Caco-2 (cell line): ENCODE measurements around the gene PEF1. TPM values are rescaled to one million over a fixed set of nuclear protein-coding genes. Genes with fewer than 3 reads are reported as not detected.

Source experiments
- BruUV-seq: library from RNA; stranded (reverse); fragments of 400-500 nt; replicated peaks from 2 replicates; lab custom pipeline; 2021; lab: Mats Ljungman, UMichigan
- CTCF ChIA-PET: fragments of 300-600 bp; sonication (Branson Sonifier 250); formaldehyde crosslinking; loops from one replicate; lab custom pipeline; 2022; ENCODE audit warnings: antibody characterized with exemption; lab: Charles Lee
- POLR2A ChIA-PET: fragments of 300-600 bp; sonication (Branson Sonifier 250); formaldehyde crosslinking; loops from one replicate; lab custom pipeline; 2022; ENCODE audit warnings: antibody characterized with exemption; lab: Charles Lee
- DNase-seq, 2 experiments: peaks; one replicate each; pipeline versions ENCODE4 v3.0.0 to v3.0.0-alpha.2; 2020 to 2022
- H3K27me3 ChIP-seq: replicated peaks from 2 replicates; pipeline ENCODE4 v1.6.0; 2011; ENCODE audit warnings: low read length; ENCODE audit not compliant: control insufficient read depth, insufficient read depth
- H3K36me3 ChIP-seq: 2 replicates; pipeline ENCODE4 v1.5.1; 2011; ENCODE audit warnings: low read length; ENCODE audit not compliant: control insufficient read depth, insufficient read depth
- H3K4me1 ChIP-seq: fragments of 250-450 bp; sonication (Bioruptor Pico); 2 replicates; pipeline ENCODE4 v1.5.1; 2020; ENCODE audit warnings: mild to moderate bottlenecking
- H3K4me3 ChIP-seq: 2 replicates; pipeline ENCODE4 v1.5.1; 2011; ENCODE audit warnings: low read depth, mild to moderate bottlenecking, control low read depth, low read length
- H3K9me3 ChIP-seq: fragments of 250-450 bp; sonication (Bioruptor Pico); 2 replicates; pipeline ENCODE4 v1.5.1; 2020; ENCODE audit warnings: mild to moderate bottlenecking, moderate library complexity
- H3K27ac Mint-ChIP-seq: one replicate; pipeline ENCODE4 v1.8.0; 2022; ENCODE audit warnings: mixed read lengths; ENCODE audit not compliant: unreplicated experiment
- H3K27me3 Mint-ChIP-seq: one replicate; pipeline ENCODE4 v1.8.0; 2022; ENCODE audit warnings: mixed read lengths; ENCODE audit not compliant: insufficient read depth, unreplicated experiment
- H3K36me3 Mint-ChIP-seq: one replicate; pipeline ENCODE4 v1.8.0; 2022; ENCODE audit warnings: mild to moderate bottlenecking, mixed read lengths; ENCODE audit not compliant: insufficient read depth, unreplicated experiment
- H3K4me1 Mint-ChIP-seq: one replicate; pipeline ENCODE4 v1.8.0; 2022; ENCODE audit warnings: low read depth, mixed read lengths; ENCODE audit not compliant: unreplicated experiment
- H3K4me3 Mint-ChIP-seq: one replicate; pipeline ENCODE4 v1.8.0; 2022; ENCODE audit warnings: mild to moderate bottlenecking, moderate library complexity, mixed read lengths; ENCODE audit not compliant: unreplicated experiment
- H3K9me3 Mint-ChIP-seq: one replicate; pipeline ENCODE4 v1.8.0; 2022; ENCODE audit warnings: mixed read lengths; ENCODE audit not compliant: unreplicated experiment
- CTCF ChIP-seq, 2 experiments: fragments of 200-600 bp in 1 of 2; IDR thresholded peaks; 1 replicate in 1 of 2; 2 replicates in 1 of 2; pipeline versions ENCODE4 v1.5.1 to v1.8.0; 2011 to 2022; ENCODE audit warnings: antibody characterized with exemption in 1 of 2, control low read depth in 1 of 2, inconsistent platforms in 1 of 2, low read depth in 1 of 2, low read length in 1 of 2, mild to moderate bottlenecking in 1 of 2, moderate library complexity in 1 of 2; ENCODE audit not compliant: insufficient read depth in 1 of 2, severe bottlenecking in 1 of 2, unreplicated experiment in 1 of 2
- intact Hi-C: fragments of 100-400 bp; cut with micrococcal nuclease; formaldehyde crosslinking; loops from one replicate; pipeline ENCODE4 v1.10.0; 2022; ENCODE audit not compliant: unreplicated experiment
- total RNA-seq: library from RNA; stranded (reverse); gene quantifications from 2 replicates; pipeline ENCODE4 v1.2.3, GENCODE V29; 2022

The PEF1 gene
- total RNA-seq, 1 experiment from 2014 or later, result 22.1 TPM

GRCh38 chr1:31628931-31629556 is 15.6 kb downstream of the PEF1 start:
- Mint-ChIP-seq H3K36me3 (peaks cover 5% of the 10 kb centered on the region), H3K4me1 (no peaks in the 10 kb centered on the region), H3K27ac (no peak overlapping the region), H3K4me3 (no peak overlapping the region), H3K9me3 (no peaks in the 10 kb centered on the region), H3K27me3 (no peaks in the 10 kb centered on the region)
- DNase-seq, result no peak
- CTCF ChIA-PET, result no interaction called here
- no peaks in the 10 kb centered on the region for H3K4me1 ChIP-seq
- H3K4me3 ChIP-seq, result no peak overlapping the region
- no peak for TF ChIP-seq CTCF (IDR thresholded peaks at IDR 0.05; ENCODE audit: insufficient read depth in 1 of 2, low read depth in 1 of 2, low read length in 1 of 2, severe bottlenecking in 1 of 2, unreplicated experiment in 1 of 2)
- BruUV-seq, result no TSS peak
- intact Hi-C loops, result no loop called here
- no peaks in the 10 kb centered on the region for H3K27me3 ChIP-seq
- POLR2A ChIA-PET, result no interaction called here
- no peaks in the 10 kb centered on the region for H3K9me3 ChIP-seq
- no peaks in the 10 kb centered on the region; the same call in 1 of the 2 replicates for H3K36me3 ChIP-seq

GRCh38 chr1:31627930-31628559 is 16.6 kb downstream of the PEF1 start:
- Histone ChIP-seq H3K27me3 (no peaks in the 10 kb centered on the region), H3K36me3 (no peaks in the 10 kb centered on the region; the same call in 1 of the 2 replicates), H3K4me1 (no peaks in the 10 kb centered on the region), H3K4me3 (no peak overlapping the region), H3K9me3 (no peaks in the 10 kb centered on the region)
- ChIA-PET CTCF (no interaction called here), POLR2A (no interaction called here)
- Mint-ChIP-seq H3K4me3 (no peak overlapping the region), H3K27ac (no peak overlapping the region), H3K27me3 (no peaks in the 10 kb centered on the region), H3K36me3 (peaks cover 5% of the 10 kb centered on the region), H3K4me1 (no peaks in the 10 kb centered on the region), H3K9me3 (no peaks in the 10 kb centered on the region)
- intact Hi-C loops, result no loop called here
- no peak for TF ChIP-seq CTCF (IDR thresholded peaks at IDR 0.05; ENCODE audit: insufficient read depth in 1 of 2, low read depth in 1 of 2, low read length in 1 of 2, severe bottlenecking in 1 of 2, unreplicated experiment in 1 of 2)
- DNase-seq, result no peak
- BruUV-seq, result no TSS peak

GRCh38 chr1:31627301-31627929 is 17.3 kb downstream of the PEF1 start:
- no peaks in the 10 kb centered on the region; the same call in 1 of the 2 replicates for H3K36me3 ChIP-seq
- no peaks in the 10 kb centered on the region for H3K27me3 ChIP-seq
- TF ChIP-seq CTCF (IDR thresholded peaks at IDR 0.05; ENCODE audit: insufficient read depth in 1 of 2, low read depth in 1 of 2, low read length in 1 of 2, severe bottlenecking in 1 of 2, unreplicated experiment in 1 of 2), result no peak
- intact Hi-C loops, result no loop called here
- Mint-ChIP-seq H3K4me3 (no peak overlapping the region), H3K27ac (no peak overlapping the region), H3K36me3 (peaks cover 5% of the 10 kb centered on the region), H3K4me1 (no peaks in the 10 kb centered on the region), H3K27me3 (no peaks in the 10 kb centered on the region), H3K9me3 (no peaks in the 10 kb centered on the region)
- no peaks in the 10 kb centered on the region for H3K9me3 ChIP-seq
- H3K4me3 ChIP-seq, result no peak overlapping the region
- CTCF ChIA-PET, result no interaction called here
- no peak for DNase-seq
- H3K4me1 ChIP-seq, result no peaks in the 10 kb centered on the region
- POLR2A ChIA-PET, result no interaction called here
- no TSS peak for BruUV-seq
